C4-2B (cell line): ENCODE data around the gene RNMT.

Source experiments
- ZFX ChIP-seq: fragments of 450-650 bp; IDR thresholded peaks from 2 replicates; pipeline ENCODE4 v1.6.1; 2017
- TF ChIP-seq, protein P1 (sequence below): fragments of 450-650 bp; conservative IDR thresholded peaks from 2 replicates; pipeline ENCODE4 v1.5.1; 2017; ENCODE audit warnings: mild to moderate bottlenecking

DNA sequence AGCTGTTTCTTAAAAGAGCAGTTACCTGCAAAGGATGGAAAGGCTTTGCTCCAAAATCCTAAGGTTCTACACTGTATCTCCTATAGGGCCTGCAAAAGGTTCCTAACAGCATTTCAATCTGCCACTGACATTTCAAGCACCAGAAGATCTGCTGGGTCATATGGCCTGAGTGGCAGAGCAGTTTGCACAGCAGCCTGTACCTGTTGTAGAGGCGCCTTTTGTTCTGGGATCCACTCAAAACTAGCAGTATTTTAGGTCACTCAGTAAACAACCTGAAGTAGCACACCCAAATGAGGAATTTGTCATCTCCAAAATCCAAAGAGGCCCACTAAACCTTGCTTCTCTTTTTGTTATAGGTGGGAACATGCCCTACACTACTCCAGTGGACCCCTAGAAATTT is 6.3 kb upstream of the RNMT start:
- TF ChIP-seq, protein P1, sequence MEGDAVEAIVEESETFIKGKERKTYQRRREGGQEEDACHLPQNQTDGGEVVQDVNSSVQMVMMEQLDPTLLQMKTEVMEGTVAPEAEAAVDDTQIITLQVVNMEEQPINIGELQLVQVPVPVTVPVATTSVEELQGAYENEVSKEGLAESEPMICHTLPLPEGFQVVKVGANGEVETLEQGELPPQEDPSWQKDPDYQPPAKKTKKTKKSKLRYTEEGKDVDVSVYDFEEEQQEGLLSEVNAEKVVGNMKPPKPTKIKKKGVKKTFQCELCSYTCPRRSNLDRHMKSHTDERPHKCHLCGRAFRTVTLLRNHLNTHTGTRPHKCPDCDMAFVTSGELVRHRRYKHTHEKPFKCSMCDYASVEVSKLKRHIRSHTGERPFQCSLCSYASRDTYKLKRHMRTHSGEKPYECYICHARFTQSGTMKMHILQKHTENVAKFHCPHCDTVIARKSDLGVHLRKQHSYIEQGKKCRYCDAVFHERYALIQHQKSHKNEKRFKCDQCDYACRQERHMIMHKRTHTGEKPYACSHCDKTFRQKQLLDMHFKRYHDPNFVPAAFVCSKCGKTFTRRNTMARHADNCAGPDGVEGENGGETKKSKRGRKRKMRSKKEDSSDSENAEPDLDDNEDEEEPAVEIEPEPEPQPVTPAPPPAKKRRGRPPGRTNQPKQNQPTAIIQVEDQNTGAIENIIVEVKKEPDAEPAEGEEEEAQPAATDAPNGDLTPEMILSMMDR = no peak
- TF ChIP-seq ZFX = no peak
